HepG2 (cell line): Measurements from ENCODE around the gene GPS1. TPM values are rescaled to one million over a fixed set of nuclear protein-coding genes. Genes with fewer than 3 reads are reported as not detected.
A peak's percentile ranks its signal among the peaks of the same experiment; 100 is the strongest.

ENCODE experiments used
- ADNP ChIP-seq: sonication (generic); formaldehyde crosslinking; IDR thresholded peaks from 2 replicates; pipeline ENCODE4 v1.4.0; 2020; ENCODE audit warnings: missing genetic modification reagents
- AGO2 ChIP-seq: fragments of 200-400 bp; formaldehyde crosslinking; optimal IDR thresholded peaks from 2 replicates; pipeline ENCODE3; 2017; ENCODE audit warnings: mild to moderate bottlenecking, low read depth, low read length, moderate library complexity
- AKAP8 ChIP-seq: sonication (generic); formaldehyde crosslinking; IDR thresholded peaks from 2 replicates; pipeline ENCODE4 v1.5.1; 2020; ENCODE audit warnings: mild to moderate bottlenecking, missing genetic modification reagents
- ATF4 ChIP-seq, 2 experiments: fragments of 450-650 bp in 1 of 2; sonication (generic) in 1 of 2; formaldehyde crosslinking; IDR thresholded peaks; 2 replicates each; pipeline versions ENCODE4 v1.5.0 to v1.8.0; 2020 to 2022; ENCODE audit warnings: mild to moderate bottlenecking in 1 of 2, missing genetic modification reagents in 1 of 2
- BORCS8-MEF2B ChIP-seq: sonication (generic); formaldehyde crosslinking; IDR thresholded peaks from 2 replicates; pipeline ENCODE4 v1.8.0; 2022; ENCODE audit warnings: mild to moderate bottlenecking, missing genetic modification reagents
- DPF2 ChIP-seq: sonication (generic); formaldehyde crosslinking; IDR thresholded peaks from 2 replicates; pipeline ENCODE4 v1.4.0; 2020; ENCODE audit warnings: mild to moderate bottlenecking, low read depth, missing genetic modification reagents, borderline replicate concordance
- ELF3 ChIP-seq: IDR thresholded peaks from 2 replicates; pipeline ENCODE4 v1.6.1; 2016; ENCODE audit warnings: missing genetic modification reagents, missing compliant biosample characterization
- HNRNPL ChIP-seq: fragments of 200-400 bp; formaldehyde crosslinking; IDR thresholded peaks from 2 replicates; pipeline ENCODE4 v1.6.1; 2017; ENCODE audit warnings: mild to moderate bottlenecking, low read depth, low read length
- KLF11 ChIP-seq: IDR thresholded peaks from 2 replicates; pipeline ENCODE4 v1.6.1; 2016; ENCODE audit warnings: missing compliant biosample characterization
- KLF16 ChIP-seq, 2 experiments: sonication (generic) in 1 of 2; formaldehyde crosslinking in 1 of 2; IDR thresholded peaks; 2 replicates each; pipeline versions ENCODE4 v1.6.1 to v1.8.0; 2016 to 2023; ENCODE audit warnings: missing genetic modification reagents in 2 of 2, missing compliant biosample characterization in 1 of 2
- NFIB ChIP-seq: sonication (generic); formaldehyde crosslinking; IDR thresholded peaks from 2 replicates; pipeline ENCODE4 v1.9.0; 2021; ENCODE audit warnings: missing genetic modification reagents, mild to moderate bottlenecking, borderline replicate concordance
- NR0B2 ChIP-seq: sonication (generic); formaldehyde crosslinking; IDR thresholded peaks from 2 replicates; pipeline ENCODE4 v1.4.0; 2020; ENCODE audit warnings: mild to moderate bottlenecking, missing genetic modification reagents
- NR3C1 ChIP-seq: sonication (generic); formaldehyde crosslinking; IDR thresholded peaks from 2 replicates; pipeline ENCODE4 v1.4.0; 2020; ENCODE audit warnings: missing genetic modification reagents
- TARDBP ChIP-seq: sonication (generic); formaldehyde crosslinking; IDR thresholded peaks from 2 replicates; pipeline ENCODE4 v1.8.0; 2022; ENCODE audit warnings: mild to moderate bottlenecking, missing genetic modification reagents
- ZFP36L1 ChIP-seq: sonication (generic); formaldehyde crosslinking; IDR thresholded peaks from 2 replicates; pipeline ENCODE4 v1.8.0; 2022; ENCODE audit warnings: mild to moderate bottlenecking, missing genetic modification reagents, moderate library complexity
- ZKSCAN8 ChIP-seq: IDR thresholded peaks from 2 replicates; pipeline ENCODE4 v1.6.1; 2016; ENCODE audit warnings: borderline replicate concordance, missing genetic modification reagents, missing compliant biosample characterization
- ZNF138 ChIP-seq: sonication (generic); formaldehyde crosslinking; IDR thresholded peaks from 2 replicates; pipeline ENCODE4 v1.5.0; 2020; ENCODE audit warnings: mild to moderate bottlenecking, low read depth, missing genetic modification reagents
- ZNF20 ChIP-seq: sonication (generic); formaldehyde crosslinking; IDR thresholded peaks from 2 replicates; pipeline ENCODE4 v1.4.0; 2020; ENCODE audit warnings: mild to moderate bottlenecking, moderate library complexity, missing genetic modification reagents
- ZNF333 ChIP-seq: sonication (generic); formaldehyde crosslinking; IDR thresholded peaks from 2 replicates; pipeline ENCODE4 v1.4.0; 2020; ENCODE audit warnings: mild to moderate bottlenecking, missing genetic modification reagents, borderline replicate concordance
- ZNF543 ChIP-seq: sonication (generic); formaldehyde crosslinking; IDR thresholded peaks from 2 replicates; pipeline ENCODE4 v1.4.0; 2020; ENCODE audit warnings: mild to moderate bottlenecking, missing genetic modification reagents
- ZNF556 ChIP-seq: sonication (generic); formaldehyde crosslinking; IDR thresholded peaks from 2 replicates; pipeline ENCODE4 v1.4.0; 2020; ENCODE audit warnings: mild to moderate bottlenecking, missing genetic modification reagents, borderline replicate concordance
- ZNF740 ChIP-seq: sonication (generic); formaldehyde crosslinking; IDR thresholded peaks from 2 replicates; pipeline ENCODE4 v1.4.0; 2020; ENCODE audit warnings: missing genetic modification reagents
- polyA plus RNA-seq, 8 experiments: library from polyadenylated mRNA; depleted of rRNA in 3 of 8; stranded (reverse) in 7 of 8; unstranded in 1 of 8; fragments of >200 nt; fragmentation: Illumina TruSeq in 4 of 8; extraction: Trizol in 4 of 8; gene quantifications; 2 replicates each; pipeline versions ENCODE4 v1.2.1 to v1.2.3, GENCODE V29; 2011 to 2016; ENCODE audit warnings: low read depth in 4 of 8, missing spikeins in 1 of 8, mixed read lengths in 1 of 8; ENCODE audit not compliant: insufficient read depth in 1 of 8
- total RNA-seq, 5 experiments: library from RNA; depleted of rRNA; stranded (reverse); fragments of >200 nt; fragmentation: Illumina TruSeq; extraction: Trizol; gene quantifications; 2 replicates each; pipeline ENCODE4 v1.2.3, GENCODE V29; 2016; ENCODE audit warnings: low read depth in 1 of 5
- TF ChIP-seq, protein P1 (sequence below): sonication (generic); formaldehyde crosslinking; IDR thresholded peaks from 2 replicates; pipeline ENCODE4 v1.5.0; 2020; ENCODE audit warnings: mild to moderate bottlenecking, missing genetic modification reagents
- TF ChIP-seq, protein P2 (sequence below): sonication (generic); formaldehyde crosslinking; IDR thresholded peaks from 2 replicates; pipeline ENCODE4 v1.5.0; 2020; ENCODE audit warnings: missing genetic modification reagents

GPS1 gene
- total and polyA plus RNA-seq, 2 of the 13 experiments (the other 11 are each of a cell fraction or from before 2014, with no cell fraction given), result 124 to 128 TPM

DNA sequence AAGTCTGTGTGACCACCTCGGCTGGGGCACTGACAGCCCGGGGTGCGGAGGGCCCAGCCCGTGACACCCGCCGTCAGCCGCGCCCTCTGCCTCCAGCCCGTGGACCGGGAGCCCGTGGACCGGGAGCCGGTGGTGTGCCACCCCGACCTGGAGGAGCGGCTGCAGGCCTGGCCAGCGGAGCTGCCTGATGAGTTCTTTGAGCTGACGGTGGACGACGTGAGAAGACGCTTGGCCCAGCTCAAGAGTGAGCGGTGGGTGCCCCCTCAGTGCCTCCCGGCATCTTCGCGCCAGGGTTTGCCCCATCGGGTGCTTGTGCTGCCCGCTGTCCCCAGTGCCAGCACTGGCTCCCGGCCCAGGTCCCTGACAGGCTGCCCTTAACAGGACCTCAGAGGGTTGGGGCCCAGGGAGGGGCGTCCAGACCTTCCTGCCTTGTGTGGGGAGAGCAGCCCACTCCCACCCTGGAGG lies 42.7 kb upstream of the GPS1 start (continued):
- TF ChIP-seq ZNF740 (CRISPR knock-in tag), result no peak
- TF ChIP-seq ZNF543 (CRISPR knock-in tag), result no peak
- TF ChIP-seq ZNF138 (CRISPR knock-in tag), result no peak
- TF ChIP-seq AKAP8 (CRISPR knock-in tag), result peak; percentile 97; the same call in 1 of the 2 replicates
- TF ChIP-seq ZFP36L1 (CRISPR knock-in tag), result no peak
- peak; percentile 26 for TF ChIP-seq AGO2
- TF ChIP-seq ZNF556 (CRISPR knock-in tag), result no peak
- no peak for TF ChIP-seq DPF2 (CRISPR knock-in tag)
- TF ChIP-seq ZNF20 (CRISPR knock-in tag), result no peak
- no peak for TF ChIP-seq ADNP (CRISPR knock-in tag)
- no peak for TF ChIP-seq ZKSCAN8 (CRISPR knock-in tag)
- TF ChIP-seq, protein P1, sequence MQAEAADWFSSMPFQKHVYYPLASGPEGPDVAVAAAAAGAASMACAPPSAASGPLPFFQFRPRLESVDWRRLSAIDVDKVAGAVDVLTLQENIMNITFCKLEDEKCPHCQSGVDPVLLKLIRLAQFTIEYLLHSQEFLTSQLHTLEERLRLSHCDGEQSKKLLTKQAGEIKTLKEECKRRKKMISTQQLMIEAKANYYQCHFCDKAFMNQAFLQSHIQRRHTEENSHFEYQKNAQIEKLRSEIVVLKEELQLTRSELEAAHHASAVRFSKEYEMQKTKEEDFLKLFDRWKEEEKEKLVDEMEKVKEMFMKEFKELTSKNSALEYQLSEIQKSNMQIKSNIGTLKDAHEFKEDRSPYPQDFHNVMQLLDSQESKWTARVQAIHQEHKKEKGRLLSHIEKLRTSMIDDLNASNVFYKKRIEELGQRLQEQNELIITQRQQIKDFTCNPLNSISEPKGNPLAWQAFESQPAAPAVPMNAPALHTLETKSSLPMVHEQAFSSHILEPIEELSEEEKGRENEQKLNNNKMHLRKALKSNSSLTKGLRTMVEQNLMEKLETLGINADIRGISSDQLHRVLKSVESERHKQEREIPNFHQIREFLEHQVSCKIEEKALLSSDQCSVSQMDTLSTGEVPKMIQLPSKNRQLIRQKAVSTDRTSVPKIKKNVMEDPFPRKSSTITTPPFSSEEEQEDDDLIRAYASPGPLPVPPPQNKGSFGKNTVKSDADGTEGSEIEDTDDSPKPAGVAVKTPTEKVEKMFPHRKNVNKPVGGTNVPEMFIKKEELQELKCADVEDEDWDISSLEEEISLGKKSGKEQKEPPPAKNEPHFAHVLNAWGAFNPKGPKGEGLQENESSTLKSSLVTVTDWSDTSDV, result no peak
- TF ChIP-seq NR3C1 (CRISPR knock-in tag), result no peak
- TF ChIP-seq KLF11, result no peak
- TF ChIP-seq TARDBP (CRISPR knock-in tag), result peak; percentile 38; the same call in 1 of the 2 replicates
- peak; percentile 50; the same call in 1 of the 2 replicates for TF ChIP-seq NFIB (CRISPR knock-in tag)
- TF ChIP-seq ELF3 (CRISPR knock-in tag), result no peak
- TF ChIP-seq NR0B2 (CRISPR knock-in tag), result no peak
- TF ChIP-seq, protein P2, sequence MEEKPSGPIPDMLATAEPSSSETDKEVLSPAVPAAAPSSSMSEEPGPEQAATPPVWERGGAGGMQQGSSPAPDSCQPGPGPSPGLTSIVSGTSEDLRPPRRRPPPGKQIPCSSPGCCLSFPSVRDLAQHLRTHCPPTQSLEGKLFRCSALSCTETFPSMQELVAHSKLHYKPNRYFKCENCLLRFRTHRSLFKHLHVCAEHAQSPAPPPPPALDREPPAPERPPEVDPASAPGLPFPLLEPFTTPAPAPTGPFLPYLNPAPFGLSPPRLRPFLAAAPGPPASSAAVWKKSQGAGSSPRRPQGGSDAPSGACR, result no peak
- TF ChIP-seq ATF4 (CRISPR knock-in tag; IDR thresholded peaks at IDR 0.05), result no peak
- TF ChIP-seq BORCS8-MEF2B (CRISPR knock-in tag), result 0 out of 2 replicates have a peak, but pooled peaks have one; percentile 39
- peak; percentile 96 for TF ChIP-seq HNRNPL
- TF ChIP-seq KLF16 (CRISPR knock-in tag; IDR thresholded peaks at IDR 0.05), result no peak
- TF ChIP-seq ZNF333 (CRISPR knock-in tag), result no peak
